ENCODE data around the gene ZSWIM8. TPM values are rescaled to one million over a fixed set of nuclear protein-coding genes. Genes with fewer than 3 reads are reported as not detected.

The ZSWIM8 gene
- total and polyA plus RNA-seq, 2 experiments from 2014 or later = 25.5 to 61.5 TPM

GRCh38 chr10:73798087-73798486 lies 12.7 kb downstream of the ZSWIM8 start:
- no peak overlapping the region for H3K9ac ChIP-seq
- 84 to 94% methylated on average over 6 of the region's 6 CpGs for WGBS, 2 experiments (ENCODE audit: low coverage in 1 of 2, low lambda C conversion rate in 2 of 2, missing lambda C conversion rate in 2 of 2)
- H3K4me2 ChIP-seq (ENCODE audit: unreplicated experiment) = no peak overlapping the region
- TF ChIP-seq EZH2phosphoT487 (IDR thresholded peaks at IDR 0.05; ENCODE audit: insufficient read depth, low read depth) (no peak), EZH2 (IDR thresholded peaks at IDR 0.05; ENCODE audit: insufficient read depth, poor library complexity, severe bottlenecking) (no peak)
- DNase-seq = no peak
- H3K27me3 ChIP-seq (replicated peaks; ENCODE audit: insufficient read depth) = no peaks in the 10 kb centered on the region
- in situ Hi-C loops (cut with MboI) = no loop called here
- no peak overlapping the region for H3K4me3 ChIP-seq
- H3K36me3 ChIP-seq (ENCODE audit: low read depth) = peaks cover 43% of the 10 kb centered on the region
- H4K20me1 ChIP-seq (ENCODE audit: insufficient read depth) = no peaks in the 10 kb centered on the region
- no peak overlapping the region for H2AFZ ChIP-seq
- no peaks in the 10 kb centered on the region for H3K9me2 ChIP-seq (ENCODE audit: insufficient read depth)
- H3K9me3 ChIP-seq (ENCODE audit: low read depth) = no peaks in the 10 kb centered on the region
- no peak overlapping the region for H3K27ac ChIP-seq
- no peaks in the 10 kb centered on the region for H3K79me2 ChIP-seq (ENCODE audit: insufficient read depth)
- peaks cover 30% of the 10 kb centered on the region for H3F3A ChIP-seq (ENCODE audit: insufficient read depth)
- no peaks in the 10 kb centered on the region for H3K4me1 ChIP-seq (ENCODE audit: insufficient read depth)

GRCh38 chr10:73798927-73799560 lies 13.6 kb downstream of the ZSWIM8 start:
- WGBS, 2 experiments (ENCODE audit: low coverage in 1 of 2, low lambda C conversion rate in 2 of 2, missing lambda C conversion rate in 2 of 2) = 78 to 85% methylated on average over 6 to 9 of the region's 10 CpGs
- Histone ChIP-seq H3K79me2 (ENCODE audit: insufficient read depth) (no peaks in the 10 kb centered on the region), H3F3A (ENCODE audit: insufficient read depth) (peaks cover 35% of the 10 kb centered on the region), H3K36me3 (ENCODE audit: low read depth) (peaks cover 44% of the 10 kb centered on the region), H3K4me1 (ENCODE audit: insufficient read depth) (no peaks in the 10 kb centered on the region), H3K9me2 (ENCODE audit: insufficient read depth) (no peaks in the 10 kb centered on the region), H3K4me3 (no peak overlapping the region), H3K9ac (no peak overlapping the region), H4K20me1 (ENCODE audit: insufficient read depth) (no peaks in the 10 kb centered on the region), H3K4me2 (ENCODE audit: unreplicated experiment) (no peak overlapping the region), H3K27me3 (replicated peaks; ENCODE audit: insufficient read depth) (no peaks in the 10 kb centered on the region), H3K27ac (no peak overlapping the region), H3K9me3 (ENCODE audit: low read depth) (no peaks in the 10 kb centered on the region), H2AFZ (no peak overlapping the region)
- in situ Hi-C loops (cut with MboI) = no loop called here
- no peak for TF ChIP-seq EZH2 (IDR thresholded peaks at IDR 0.05; ENCODE audit: insufficient read depth, poor library complexity, severe bottlenecking)
- TF ChIP-seq EZH2phosphoT487 (IDR thresholded peaks at IDR 0.05; ENCODE audit: insufficient read depth, low read depth) = no peak
- DNase-seq = no peak

GRCh38 chr10:73799899-73800559 lies 14.6 kb downstream of the ZSWIM8 start:
- H2AFZ ChIP-seq = no peak overlapping the region
- peaks cover 39% of the 10 kb centered on the region for H3K36me3 ChIP-seq (ENCODE audit: low read depth)
- H3K9ac ChIP-seq = no peak overlapping the region
- no peak for DNase-seq
- H4K20me1 ChIP-seq (ENCODE audit: insufficient read depth) = no peaks in the 10 kb centered on the region
- H3K27ac ChIP-seq = no peak overlapping the region
- peaks cover 30% of the 10 kb centered on the region for H3F3A ChIP-seq (ENCODE audit: insufficient read depth)
- H3K4me1 ChIP-seq (ENCODE audit: insufficient read depth) = no peaks in the 10 kb centered on the region
- H3K4me2 ChIP-seq (ENCODE audit: unreplicated experiment) = no peak overlapping the region
- H3K9me3 ChIP-seq (ENCODE audit: low read depth) = no peaks in the 10 kb centered on the region
- in situ Hi-C loops (cut with MboI) = no loop called here
- H3K4me3 ChIP-seq = no peak overlapping the region
- H3K9me2 ChIP-seq (ENCODE audit: insufficient read depth) = no peaks in the 10 kb centered on the region
- TF ChIP-seq EZH2 (IDR thresholded peaks at IDR 0.05; ENCODE audit: insufficient read depth, poor library complexity, severe bottlenecking) (no peak), EZH2phosphoT487 (IDR thresholded peaks at IDR 0.05; ENCODE audit: insufficient read depth, low read depth) (no peak)
- WGBS, 2 experiments (ENCODE audit: low coverage in 1 of 2, low lambda C conversion rate in 2 of 2, missing lambda C conversion rate in 2 of 2) = 73 to 80% methylated on average over 9 of the region's 9 CpGs
- H3K79me2 ChIP-seq (ENCODE audit: insufficient read depth) = no peaks in the 10 kb centered on the region
- no peaks in the 10 kb centered on the region for H3K27me3 ChIP-seq (replicated peaks; ENCODE audit: insufficient read depth)

GRCh38 chr10:73800560-73801252 lies 15.3 kb downstream of the ZSWIM8 start:
- Histone ChIP-seq H3K4me3 (no peak overlapping the region), H3K4me1 (ENCODE audit: insufficient read depth) (no peaks in the 10 kb centered on the region), H2AFZ (no peak overlapping the region), H3K9ac (no peak overlapping the region), H3K9me3 (ENCODE audit: low read depth) (no peaks in the 10 kb centered on the region), H4K20me1 (ENCODE audit: insufficient read depth) (no peaks in the 10 kb centered on the region), H3K27me3 (replicated peaks; ENCODE audit: insufficient read depth) (no peaks in the 10 kb centered on the region), H3K36me3 (ENCODE audit: low read depth) (peaks cover 37% of the 10 kb centered on the region), H3K27ac (no peak overlapping the region), H3K4me2 (ENCODE audit: unreplicated experiment) (no peak overlapping the region), H3F3A (ENCODE audit: insufficient read depth) (peaks cover 30% of the 10 kb centered on the region), H3K9me2 (ENCODE audit: insufficient read depth) (no peaks in the 10 kb centered on the region), H3K79me2 (ENCODE audit: insufficient read depth) (no peaks in the 10 kb centered on the region)
- 81% methylated on average over 14 to 20 of the region's 20 CpGs for WGBS, 2 experiments (ENCODE audit: low coverage in 1 of 2, low lambda C conversion rate in 2 of 2, missing lambda C conversion rate in 2 of 2)
- TF ChIP-seq EZH2 (IDR thresholded peaks at IDR 0.05; ENCODE audit: insufficient read depth, poor library complexity, severe bottlenecking) (no peak), EZH2phosphoT487 (IDR thresholded peaks at IDR 0.05; ENCODE audit: insufficient read depth, low read depth) (no peak)
- no peak for DNase-seq
- in situ Hi-C loops (cut with MboI) = no loop called here
